Endothelial cell of umbilical vein (primary cell): ENCODE results near the gene IFITM5. TPM values are rescaled to one million over a fixed set of nuclear protein-coding genes. Genes with fewer than 3 reads are reported as not detected.

ENCODE experiments used
- BruUV-seq: library from RNA; stranded (reverse); fragments of 400-500 nt; replicated peaks from 2 replicates; lab custom pipeline; 2021; lab: Mats Ljungman, UMichigan
- CTCF ChIA-PET: fragments of 300-600, 350-600 bp; sonication (Branson Sonifier 250); formaldehyde crosslinking; loops from one replicate; lab custom pipeline; 2021; ENCODE audit warnings: antibody characterized with exemption, inconsistent platforms; lab: Charles Lee
- POLR2A ChIA-PET: fragments of 300-600, 350-600 bp; sonication (Branson Sonifier 250); formaldehyde crosslinking; loops from one replicate; lab custom pipeline; 2021; ENCODE audit warnings: antibody characterized with exemption, inconsistent platforms; lab: Charles Lee
- DNase-seq: peaks from one replicate; pipeline ENCODE4 v3.0.0-alpha.2; 2011; ENCODE audit warnings: low read depth, low spot score
- FAIRE-seq: peaks from 2 replicates; lab custom pipeline; 2011; peaks lifted over from hg19 to GRCh38; lab: Jason Lieb, UNC
- H2AFZ ChIP-seq: 2 replicates; pipeline ENCODE4 v1.6.0; 2012; ENCODE audit warnings: low read depth, low read length, control low read depth, inconsistent platforms
- H3K27ac ChIP-seq: 2 replicates; pipeline ENCODE4 v1.5.1; 2011; ENCODE audit warnings: low read depth, mild to moderate bottlenecking, control low read depth, low read length, moderate library complexity; ENCODE audit not compliant: insufficient read depth
- H3K27me3 ChIP-seq, 2 experiments: 2 replicates each; pipeline versions ENCODE4 v1.6.0 to v1.6.1; 2011; ENCODE audit warnings: low read length in 2 of 2, mixed read lengths in 1 of 2; ENCODE audit not compliant: control insufficient read depth in 2 of 2, insufficient read depth in 2 of 2
- H3K36me3 ChIP-seq, 2 experiments: 2 replicates in 1 of 2; 3 replicates in 1 of 2; pipeline ENCODE4 v1.5.1; 2011; ENCODE audit warnings: low read length in 2 of 2, mild to moderate bottlenecking in 1 of 2, moderate library complexity in 1 of 2; ENCODE audit not compliant: control insufficient read depth in 2 of 2, insufficient read depth in 2 of 2; ENCODE audit errors: extremely low read depth in 1 of 2
- H3K4me1 ChIP-seq: 3 replicates; pipeline ENCODE4 v1.5.1; 2011; ENCODE audit warnings: mild to moderate bottlenecking, low read length; ENCODE audit not compliant: control insufficient read depth, insufficient read depth; ENCODE audit errors: extremely low read depth
- H3K4me2 ChIP-seq: 2 replicates; pipeline ENCODE4 v1.6.1; 2011; ENCODE audit warnings: low read length, control low read depth, mixed read lengths; ENCODE audit not compliant: insufficient read depth
- H3K4me3 ChIP-seq, 3 experiments: fragments of 200-600 bp in 1 of 3; sonication (generic), shearing (Covaris generic) in 1 of 3; replicated peaks in 1 of 3; 2 replicates each; pipeline ENCODE4 v1.5.1; 2011 to 2016; ENCODE audit warnings: control low read depth in 3 of 3, low read length in 3 of 3, mild to moderate bottlenecking in 2 of 3, inconsistent platforms in 1 of 3, low read depth in 1 of 3, moderate library complexity in 1 of 3; ENCODE audit not compliant: insufficient read depth in 1 of 3
- H3K79me2 ChIP-seq: 2 replicates; pipeline ENCODE4 v1.6.0; 2012; ENCODE audit warnings: low read length, inconsistent platforms; ENCODE audit not compliant: control insufficient read depth, insufficient read depth
- H3K9ac ChIP-seq: replicated peaks from 2 replicates; pipeline ENCODE3; 2011; ENCODE audit warnings: low read length, control low read depth; ENCODE audit not compliant: insufficient read depth; ENCODE audit errors: extremely low read depth
- H3K9me1 ChIP-seq: replicated peaks from 3 replicates; pipeline ENCODE4 v1.6.0; 2011; ENCODE audit warnings: mild to moderate bottlenecking, low read length; ENCODE audit not compliant: control insufficient read depth, insufficient read depth; ENCODE audit errors: extremely low read depth
- H3K9me3 ChIP-seq: replicated peaks from 2 replicates; pipeline ENCODE4 v1.5.1; 2012; ENCODE audit warnings: low read length, inconsistent platforms; ENCODE audit not compliant: control insufficient read depth, insufficient read depth
- H4K20me1 ChIP-seq: replicated peaks from 2 replicates; pipeline ENCODE3; 2011; ENCODE audit warnings: mild to moderate bottlenecking, low read length; ENCODE audit not compliant: control insufficient read depth, insufficient read depth; ENCODE audit errors: extremely low read depth
- CTCF ChIP-seq, 2 donors: IDR thresholded peaks; 1 replicate in 1 of 2; 2 replicates in 1 of 2; pipeline ENCODE4 v1.5.1; 2011; ENCODE audit warnings: low read length in 2 of 2, mild to moderate bottlenecking in 2 of 2, moderate library complexity in 2 of 2, control low read depth in 1 of 2, inconsistent platforms in 1 of 2, low read depth in 1 of 2; ENCODE audit not compliant: insufficient read depth in 1 of 2; ENCODE audit errors: extremely low read depth in 1 of 2
- EZH2 ChIP-seq: IDR thresholded peaks from 2 replicates; pipeline ENCODE4 v1.6.1; 2012; ENCODE audit warnings: borderline replicate concordance, low read depth, mild to moderate bottlenecking, moderate library complexity, low read length, inconsistent platforms; ENCODE audit not compliant: severe bottlenecking
- FOS ChIP-seq: IDR thresholded peaks from 2 replicates; pipeline ENCODE4 v1.6.1; 2011; ENCODE audit warnings: mild to moderate bottlenecking, low read length, moderate library complexity, borderline replicate concordance; ENCODE audit not compliant: insufficient read depth
- GATA2 ChIP-seq: IDR thresholded peaks from 2 replicates; pipeline ENCODE4 v1.7.0; 2011; ENCODE audit warnings: low read depth, mild to moderate bottlenecking, moderate library complexity, mixed read lengths, low read length; ENCODE audit not compliant: insufficient read length, insufficient read depth
- JUN ChIP-seq: IDR thresholded peaks from 2 replicates; pipeline ENCODE4 v1.6.1; 2011; ENCODE audit warnings: borderline replicate concordance, low read depth; ENCODE audit not compliant: insufficient read length, insufficient read depth
- MAX ChIP-seq: IDR thresholded peaks from 2 replicates; pipeline ENCODE4 v1.6.1; 2011; ENCODE audit not compliant: insufficient read depth, insufficient read length
- MYC ChIP-seq: IDR thresholded peaks from one replicate; pipeline ENCODE4 v1.6.1; 2011; ENCODE audit warnings: mild to moderate bottlenecking, low read depth, low read length
- POLR2A ChIP-seq: IDR thresholded peaks from 2 replicates; pipeline ENCODE4 v1.6.1; 2012; ENCODE audit warnings: low read depth, mild to moderate bottlenecking, control low read depth, low read length
- POLR2AphosphoS5 ChIP-seq: IDR thresholded peaks from 2 replicates; pipeline ENCODE4 v1.6.1; 2012; ENCODE audit warnings: low read depth, mild to moderate bottlenecking, control low read depth, low read length, moderate library complexity; ENCODE audit not compliant: insufficient read depth
- dilution Hi-C: fragments of 300-500 bp; cut with MboI; formaldehyde crosslinking; loops from one replicate; pipeline ENCODE4 v1.15.0; 2019; ENCODE audit warnings: low sequenced_read_pairs; ENCODE audit not compliant: extremely low pct_ligation_motif_present
- intact Hi-C: fragments of 100-400 bp; cut with micrococcal nuclease; formaldehyde crosslinking; loops from one replicate; pipeline ENCODE4 v1.10.0; 2022
- polyA plus RNA-seq, 4 experiments: library from polyadenylated mRNA; depleted of rRNA in 3 of 4; stranded (reverse) in 3 of 4; unstranded in 1 of 4; fragments of >200 nt; gene quantifications; 2 replicates each; pipeline versions ENCODE4 v1.2.1 to v1.2.3, GENCODE V29; 2011 to 2012; ENCODE audit warnings: missing spikeins in 1 of 4
- total RNA-seq: library from RNA; stranded (reverse); gene quantifications from 2 replicates; pipeline ENCODE4 v1.2.3, GENCODE V29; 2021

The IFITM5 gene
- total and polyA plus RNA-seq, 2 donors (not counting 3 experiments of a cell fraction or from before 2014, with no cell fraction given), result not detected

DNA sequence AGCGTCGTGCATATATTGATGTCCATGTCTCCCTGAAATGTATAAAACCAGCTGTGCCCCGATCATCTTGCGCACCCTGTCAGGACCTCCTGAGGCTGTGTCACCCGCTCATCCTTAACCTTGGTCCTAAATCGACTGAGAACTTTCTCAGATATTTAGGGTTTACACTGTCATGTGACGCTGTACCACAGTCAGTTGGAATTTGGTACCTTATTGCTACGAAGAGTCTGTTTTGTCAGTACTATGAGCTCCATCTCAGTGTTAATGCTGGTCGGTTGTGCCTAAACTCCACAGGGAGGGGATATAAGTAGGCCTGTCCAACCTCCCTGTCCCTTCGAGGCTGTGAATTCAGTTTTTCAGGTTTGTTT lies 6.5 kb upstream of the IFITM5 start:
- no peak overlapping the region for H2AFZ ChIP-seq

More for the DNA sequence above, 6.5 kb upstream of the IFITM5 start:
- no TSS peak for BruUV-seq
- H3K36me3 ChIP-seq, result no peaks in the 10 kb centered on the region
- H4K20me1 ChIP-seq, result no peaks in the 10 kb centered on the region
- H3K27me3 ChIP-seq, result peaks cover 0 to 3% of the 10 kb centered on the region in 2 experiments
- ChIA-PET POLR2A (interaction anchor here (0.6 kb wide), 1 partner anchor 91 kb away, joined by 5 read pairs; no protein-coding TSS in a partner anchor), CTCF (interaction anchor here (0.8 to 4.3 kb wide), 9 partner anchors 12 to 143 kb away, joined by 4 to 79 read pairs (median 16); no protein-coding TSS in a partner anchor)
- no peak overlapping the region for H3K4me2 ChIP-seq
- H3K27ac ChIP-seq, result no peak overlapping the region
- intact Hi-C loops, result loop anchor here (1.0 to 5.0 kb wide), 4 partner anchors 69 to 211 kb away; partner anchors contain the start of genes BET1L, PSMD13, RIC8A and SIRT3
- DNase-seq (no peak), FAIRE-seq (no peak)
- H3K9me1 ChIP-seq, result no peaks in the 10 kb centered on the region
- no peak overlapping the region for H3K9ac ChIP-seq
- dilution Hi-C loops, result no loop called here
- TF ChIP-seq GATA2 (no peak), POLR2A (no peak), MAX (no peak), POLR2AphosphoS5 (no peak), FOS (no peak), MYC (no peak), CTCF (IDR thresholded peaks at IDR 0.05; ENCODE audit: extremely low read depth in 1 of 2, insufficient read depth in 1 of 2, low read depth in 1 of 2, low read length in 2 of 2) (no peak), JUN (no peak), EZH2 (no peak)
- peaks cover 13% of the 10 kb centered on the region for H3K79me2 ChIP-seq
- no peaks in the 10 kb centered on the region for H3K9me3 ChIP-seq
- peaks cover 15% of the 10 kb centered on the region for H3K4me1 ChIP-seq
- H3K4me3 ChIP-seq, result no peak overlapping the region
